Stimulated activated naive B cell treated with anti-CD40 and anti-IgM and Interleukin-4, amounts not matched to agents 10 μg/mL and 1 μg/mL and 100 μg/mL, for 72 hours (primary cell): ENCODE measurements around the gene LRRC53.

ENCODE experiments used
- ATAC-seq, 2 donors: fragments of 150-1000 bp; cut with Tn5 transposase; replicated peaks; 2 replicates each; pipeline ENCODE4 v1.10.0; 2021; ENCODE audit warnings: moderate library complexity in 1 of 2
- DNase-seq: peaks from one replicate; pipeline ENCODE4 v3.0.0; 2021
- H3K27ac Mint-ChIP-seq: one replicate; pipeline ENCODE4 v1.8.0; 2022; ENCODE audit warnings: mild to moderate bottlenecking, mixed read lengths
- H3K27me3 Mint-ChIP-seq, 2 donors: one replicate each; pipeline ENCODE4 v1.8.0; 2022; ENCODE audit warnings: mixed read lengths in 2 of 2
- H3K36me3 Mint-ChIP-seq, 2 donors: one replicate each; pipeline ENCODE4 v1.8.0; 2022; ENCODE audit warnings: mixed read lengths in 2 of 2, mild to moderate bottlenecking in 1 of 2
- H3K4me1 Mint-ChIP-seq, 2 donors: one replicate each; pipeline ENCODE4 v1.8.0; 2022; ENCODE audit warnings: mixed read lengths in 2 of 2, mild to moderate bottlenecking in 1 of 2
- H3K4me3 Mint-ChIP-seq, 2 donors: one replicate each; pipeline ENCODE4 v1.8.0; 2022; ENCODE audit warnings: mild to moderate bottlenecking in 2 of 2, mixed read lengths in 2 of 2, moderate library complexity in 1 of 2
- H3K9me3 Mint-ChIP-seq, 2 donors: one replicate each; pipeline ENCODE4 v1.8.0; 2022; ENCODE audit warnings: mixed read lengths in 2 of 2, mild to moderate bottlenecking in 1 of 2

LRRC53 gene

GRCh38 chr1:74434321-74434720 is 78.1 kb downstream of the LRRC53 start:
- no peak for ATAC-seq
- no peaks in the 10 kb centered on the region for H3K9me3 Mint-ChIP-seq
- H3K27me3 Mint-ChIP-seq = no peaks in the 10 kb centered on the region
- H3K27ac Mint-ChIP-seq = no peak overlapping the region
- no peak for DNase-seq
- no peak overlapping the region for H3K4me3 Mint-ChIP-seq
- no peaks in the 10 kb centered on the region for H3K4me1 Mint-ChIP-seq
- H3K36me3 Mint-ChIP-seq = no peaks in the 10 kb centered on the region

- ATAC-seq = no peak
- H3K36me3 Mint-ChIP-seq = no peaks in the 10 kb centered on the region
- H3K4me3 Mint-ChIP-seq = no peak overlapping the region
- no peaks in the 10 kb centered on the region for H3K9me3 Mint-ChIP-seq
- no peak for DNase-seq
- no peak overlapping the region for H3K27ac Mint-ChIP-seq
- no peaks in the 10 kb centered on the region for H3K27me3 Mint-ChIP-seq
- H3K4me1 Mint-ChIP-seq = no peaks in the 10 kb centered on the region
These were observed 80.1 kb downstream of the LRRC53 start for GRCh38 chr1:74432325-74432724.

- no peak for ATAC-seq
These were observed 80.9 kb downstream of the LRRC53 start for GRCh38 chr1:74431531-74431930.

GRCh38 chr1:74430342-74430934 is 82.0 kb downstream of the LRRC53 start:
- no peak overlapping the region for H3K4me3 Mint-ChIP-seq
- no peaks in the 10 kb centered on the region for H3K36me3 Mint-ChIP-seq
- no peaks in the 10 kb centered on the region for H3K27me3 Mint-ChIP-seq
- no peak overlapping the region for H3K27ac Mint-ChIP-seq
- no peaks in the 10 kb centered on the region for H3K4me1 Mint-ChIP-seq
- DNase-seq = no peak
- H3K9me3 Mint-ChIP-seq = no peaks in the 10 kb centered on the region
- no peak for ATAC-seq

More at GRCh38 chr1:74431531-74431930, 80.9 kb downstream of the LRRC53 start:
- no peak for DNase-seq
- Mint-ChIP-seq H3K27ac (no peak overlapping the region), H3K27me3 (no peaks in the 10 kb centered on the region), H3K4me3 (no peak overlapping the region), H3K4me1 (no peaks in the 10 kb centered on the region), H3K9me3 (no peaks in the 10 kb centered on the region), H3K36me3 (no peaks in the 10 kb centered on the region)

GRCh38 chr1:74429580-74429979 is 82.8 kb downstream of the LRRC53 start:
- Mint-ChIP-seq H3K4me1 (no peaks in the 10 kb centered on the region), H3K36me3 (no peaks in the 10 kb centered on the region)

GRCh38 chr1:74427681-74428080 is 84.7 kb downstream of the LRRC53 start:
- no peaks in the 10 kb centered on the region for H3K36me3 Mint-ChIP-seq
- no peaks in the 10 kb centered on the region for H3K27me3 Mint-ChIP-seq
- DNase-seq (no peak), ATAC-seq (no peak)
- no peaks in the 10 kb centered on the region for H3K4me1 Mint-ChIP-seq
- H3K9me3 Mint-ChIP-seq = peaks cover 0 to 4% of the 10 kb centered on the region in 2 donors
- no peak overlapping the region for H3K27ac Mint-ChIP-seq
- no peak overlapping the region for H3K4me3 Mint-ChIP-seq

More at GRCh38 chr1:74429580-74429979, 82.8 kb downstream of the LRRC53 start:
- Mint-ChIP-seq H3K27ac (no peak overlapping the region), H3K27me3 (no peaks in the 10 kb centered on the region), H3K4me3 (no peak overlapping the region), H3K9me3 (no peaks in the 10 kb centered on the region)
- ATAC-seq (no peak), DNase-seq (no peak)

- DNase-seq (no peak), ATAC-seq (no peak)
- H3K36me3 Mint-ChIP-seq = no peaks in the 10 kb centered on the region
- H3K27me3 Mint-ChIP-seq = no peaks in the 10 kb centered on the region
- peaks cover 0 to 4% of the 10 kb centered on the region in 2 donors for H3K9me3 Mint-ChIP-seq
- no peaks in the 10 kb centered on the region for H3K4me1 Mint-ChIP-seq
- H3K27ac Mint-ChIP-seq = no peak overlapping the region
- no peak overlapping the region for H3K4me3 Mint-ChIP-seq
These were observed 86.0 kb downstream of the LRRC53 start for GRCh38 chr1:74426208-74426937.

- Mint-ChIP-seq H3K27ac (no peak overlapping the region), H3K4me3 (no peak overlapping the region), H3K36me3 (no peaks in the 10 kb centered on the region), H3K9me3 (peaks cover 0 to 4% of the 10 kb centered on the region in 2 donors), H3K4me1 (no peaks in the 10 kb centered on the region), H3K27me3 (no peaks in the 10 kb centered on the region)
- DNase-seq = no peak
- no peak for ATAC-seq
These were observed 86.7 kb downstream of the LRRC53 start for GRCh38 chr1:74425676-74426075.

- Mint-ChIP-seq H3K4me1 (no peaks in the 10 kb centered on the region), H3K27me3 (no peaks in the 10 kb centered on the region), H3K9me3 (peaks cover 2 to 4% of the 10 kb centered on the region in 2 donors), H3K27ac (no peak overlapping the region), H3K4me3 (no peak overlapping the region), H3K36me3 (no peaks in the 10 kb centered on the region)
- ATAC-seq (no peak), DNase-seq (no peak)
These were observed 88.9 kb downstream of the LRRC53 start for GRCh38 chr1:74423471-74423870.

GRCh38 chr1:74422421-74423292 is 89.8 kb downstream of the LRRC53 start:
- Mint-ChIP-seq H3K4me3 (no peak overlapping the region), H3K36me3 (no peaks in the 10 kb centered on the region)
- ATAC-seq = no peak

GRCh38 chr1:74420467-74420866 is 91.9 kb downstream of the LRRC53 start:
- Mint-ChIP-seq H3K4me1 (no peaks in the 10 kb centered on the region), H3K27me3 (no peaks in the 10 kb centered on the region), H3K36me3 (no peaks in the 10 kb centered on the region), H3K9me3 (peaks cover 2 to 4% of the 10 kb centered on the region in 2 donors), H3K27ac (no peak overlapping the region), H3K4me3 (no peak overlapping the region)
- ATAC-seq = no peak
- no peak for DNase-seq

More at GRCh38 chr1:74422421-74423292, 89.8 kb downstream of the LRRC53 start:
- peaks cover 2 to 4% of the 10 kb centered on the region in 2 donors for H3K9me3 Mint-ChIP-seq
- H3K27me3 Mint-ChIP-seq = no peaks in the 10 kb centered on the region
- H3K4me1 Mint-ChIP-seq = no peaks in the 10 kb centered on the region
- H3K27ac Mint-ChIP-seq = no peak overlapping the region
- DNase-seq = no peak
